IMR-90 (cell line): Measurements from ENCODE around the gene ARHGAP8. TPM values are rescaled to one million over a fixed set of nuclear protein-coding genes. Genes with fewer than 3 reads are reported as not detected.

Experiments used
- ATAC-seq: fragments of 200-7000 bp; cut with Tn5 transposase; 2 replicates; pipeline ENCODE4 v1.9.1; 2020; ENCODE audit warnings: low read depth, mild to moderate bottlenecking, moderate library complexity
- BruUV-seq: library from RNA; stranded (reverse); fragments of 400-500 nt; replicated peaks from 2 replicates; lab custom pipeline; 2021; lab: Mats Ljungman, UMichigan
- CTCF ChIA-PET: fragments of 300-600 bp; formaldehyde crosslinking; extraction: SDS; loops from one replicate; lab custom pipeline; 2021; ENCODE audit warnings: antibody characterized with exemption; lab: Yijun Ruan, JAX
- POLR2A ChIA-PET: fragments of 300-600 bp; sonication (Branson Sonifier 250); formaldehyde crosslinking; loops from one replicate; lab custom pipeline; 2022; ENCODE audit warnings: antibody characterized with exemption; ENCODE audit not compliant: unreplicated experiment; lab: Charles Lee
- DNase-seq: peaks from one replicate; pipeline ENCODE4 v3.0.0; 2013
- H2AFZ ChIP-seq: replicated peaks from 2 replicates; pipeline ENCODE3; 2013; ENCODE audit warnings: low read length, mild to moderate bottlenecking; ENCODE audit not compliant: poor library complexity
- H2AK5ac ChIP-seq: 2 replicates; pipeline ENCODE4 v1.6.1; 2013; ENCODE audit warnings: low read depth, low read length, inconsistent platforms
- H2AK9ac ChIP-seq: replicated peaks from 2 replicates; pipeline ENCODE3; 2013; ENCODE audit warnings: mild to moderate bottlenecking, low read depth, low read length, moderate library complexity; ENCODE audit not compliant: poor library complexity
- H2BK120ac ChIP-seq: 2 replicates; pipeline ENCODE4 v1.6.1; 2013; ENCODE audit warnings: low read depth, low read length, inconsistent platforms
- H2BK15ac ChIP-seq: 3 replicates; pipeline ENCODE4 v1.6.1; 2013; ENCODE audit warnings: low read depth, low read length, inconsistent platforms
- H2BK20ac ChIP-seq: 2 replicates; pipeline ENCODE4 v1.6.1; 2013; ENCODE audit warnings: low read depth, mild to moderate bottlenecking, inconsistent platforms, low read length, moderate library complexity
- H2BK5ac ChIP-seq: 2 replicates; pipeline ENCODE4 v1.6.1; 2013; ENCODE audit warnings: mild to moderate bottlenecking, low read depth, low read length, inconsistent platforms; ENCODE audit not compliant: poor library complexity, severe bottlenecking
- H3K14ac ChIP-seq: replicated peaks from 2 replicates; pipeline ENCODE4 v1.6.1; 2013; ENCODE audit warnings: low read depth, low read length, inconsistent platforms
- H3K18ac ChIP-seq: 2 replicates; pipeline ENCODE4 v1.6.1; 2013; ENCODE audit warnings: low read depth, low read length, control low read depth
- H3K23ac ChIP-seq: 2 replicates; pipeline ENCODE4 v1.6.1; 2013; ENCODE audit warnings: low read depth, low read length, inconsistent platforms
- H3K27ac ChIP-seq: 2 replicates; pipeline ENCODE4 v1.5.1; 2013; ENCODE audit warnings: mild to moderate bottlenecking, control low read depth, low read length; ENCODE audit not compliant: insufficient read depth
- H3K27me3 ChIP-seq: 2 replicates; pipeline ENCODE4 v1.6.1; 2013; ENCODE audit warnings: low read length; ENCODE audit not compliant: control insufficient read depth, insufficient read depth
- H3K36me3 ChIP-seq: 2 replicates; pipeline ENCODE4 v1.6.1; 2013; ENCODE audit warnings: low read length, mixed read lengths; ENCODE audit not compliant: control insufficient read depth, insufficient read depth
- H3K4ac ChIP-seq: 2 replicates; pipeline ENCODE4 v1.6.1; 2013; ENCODE audit warnings: low read depth, low read length, inconsistent platforms
- H3K4me1 ChIP-seq: 2 replicates; pipeline ENCODE4 v1.6.1; 2013; ENCODE audit warnings: low read length, mixed read lengths; ENCODE audit not compliant: control insufficient read depth, insufficient read depth
- H3K4me2 ChIP-seq: 2 replicates; pipeline ENCODE4 v1.6.1; 2013; ENCODE audit warnings: low read depth, mild to moderate bottlenecking, control low read depth, low read length, moderate library complexity
- H3K4me3 ChIP-seq: 2 replicates; pipeline ENCODE4 v1.5.1; 2013; ENCODE audit warnings: low read depth, mild to moderate bottlenecking, control low read depth, low read length, moderate library complexity; ENCODE audit not compliant: insufficient read depth
- H3K56ac ChIP-seq: 2 replicates; pipeline ENCODE4 v1.6.1; 2013; ENCODE audit warnings: low read length, inconsistent platforms; ENCODE audit not compliant: insufficient read depth; ENCODE audit errors: extremely low read depth
- H3K79me1 ChIP-seq, 2 experiments: 2 replicates each; pipeline ENCODE4 v1.6.1; 2013; ENCODE audit warnings: low read length in 2 of 2, inconsistent platforms in 1 of 2, low read depth in 1 of 2
- H3K9ac ChIP-seq: 2 replicates; pipeline ENCODE4 v1.6.1; 2013; ENCODE audit warnings: low read depth, low read length, control low read depth
- H3K9me1 ChIP-seq: 2 replicates; pipeline ENCODE4 v1.6.1; 2013; ENCODE audit warnings: low read length, inconsistent platforms; ENCODE audit not compliant: insufficient read depth
- H3K9me3 ChIP-seq: 2 replicates; pipeline ENCODE4 v1.6.1; 2013; ENCODE audit warnings: low read length; ENCODE audit not compliant: control insufficient read depth, insufficient read depth
- H4K20me1 ChIP-seq: 2 replicates; pipeline ENCODE4 v1.6.1; 2013; ENCODE audit warnings: low read length, inconsistent platforms; ENCODE audit not compliant: insufficient read depth
- H4K5ac ChIP-seq: 2 replicates; pipeline ENCODE4 v1.6.1; 2013; ENCODE audit warnings: mild to moderate bottlenecking, low read depth, low read length, control low read depth
- H4K8ac ChIP-seq, 2 experiments: 2 replicates each; pipeline ENCODE4 v1.6.1; 2013; ENCODE audit warnings: low read depth in 2 of 2, low read length in 2 of 2, control low read depth in 1 of 2, inconsistent platforms in 1 of 2
- H4K91ac ChIP-seq: 2 replicates; pipeline ENCODE4 v1.6.1; 2013; ENCODE audit warnings: low read depth, low read length, inconsistent platforms; ENCODE audit not compliant: insufficient read depth
- BHLHE40 ChIP-seq: fragments of 150-350 bp; IDR thresholded peaks from 2 replicates; pipeline ENCODE4 v1.6.1; 2016; ENCODE audit warnings: mild to moderate bottlenecking, low read depth, low read length
- CEBPB ChIP-seq: IDR thresholded peaks from 2 replicates; pipeline ENCODE4 v1.6.1; 2012; ENCODE audit warnings: low read depth, low read length, improper control_type of control experiment
- CHD1 ChIP-seq: IDR thresholded peaks from 2 replicates; pipeline ENCODE4 v1.6.1; 2012; ENCODE audit warnings: low read depth, low read length, improper control_type of control experiment
- ELK1 ChIP-seq: fragments of 150-350 bp; IDR thresholded peaks from 2 replicates; pipeline ENCODE4 v1.6.1; 2016; ENCODE audit warnings: low read depth, mild to moderate bottlenecking, low read length, moderate library complexity, borderline replicate concordance
- FOS ChIP-seq: fragments of 150-350 bp; IDR thresholded peaks from 2 replicates; pipeline ENCODE4 v1.6.1; 2016; ENCODE audit warnings: low read depth, low read length
- MAFK ChIP-seq: IDR thresholded peaks from 2 replicates; pipeline ENCODE4 v1.6.1; 2012; ENCODE audit warnings: low read depth, low read length, improper control_type of control experiment
- MAZ ChIP-seq: IDR thresholded peaks from 2 replicates; pipeline ENCODE4 v1.6.1; 2012; ENCODE audit warnings: low read depth, mild to moderate bottlenecking, low read length, improper control_type of control experiment, moderate library complexity, borderline replicate concordance
- MXI1 ChIP-seq: IDR thresholded peaks from 2 replicates; pipeline ENCODE4 v1.6.1; 2012; ENCODE audit warnings: low read depth, mild to moderate bottlenecking, low read length, moderate library complexity, borderline replicate concordance
- NFE2L2 ChIP-seq: fragments of 150-350 bp; IDR thresholded peaks from 2 replicates; pipeline ENCODE4 v1.6.1; 2016; ENCODE audit warnings: low read depth, mild to moderate bottlenecking, low read length
- POLR2A ChIP-seq: IDR thresholded peaks from 2 replicates; pipeline ENCODE4 v1.6.1; 2012; ENCODE audit warnings: mild to moderate bottlenecking, low read depth, low read length
- RAD21 ChIP-seq: IDR thresholded peaks from 2 replicates; pipeline ENCODE4 v1.6.1; 2012; ENCODE audit warnings: low read length, improper control_type of control experiment
- RCOR1 ChIP-seq: IDR thresholded peaks from 2 replicates; pipeline ENCODE4 v1.6.1; 2012; ENCODE audit warnings: mild to moderate bottlenecking, low read length, improper control_type of control experiment; ENCODE audit not compliant: insufficient replicate concordance
- RFX5 ChIP-seq: IDR thresholded peaks from 2 replicates; pipeline ENCODE4 v1.8.0; 2012; ENCODE audit warnings: low read depth, mild to moderate bottlenecking, low read length, moderate library complexity
- SMC3 ChIP-seq: fragments of 150-350 bp; IDR thresholded peaks from 2 replicates; pipeline ENCODE4 v1.6.1; 2016; ENCODE audit warnings: low read depth, mild to moderate bottlenecking, antibody characterized with exemption, low read length, moderate library complexity
- USF2 ChIP-seq: fragments of 150-350 bp; IDR thresholded peaks from 2 replicates; pipeline ENCODE4 v1.6.1; 2017; ENCODE audit warnings: mild to moderate bottlenecking, antibody characterized with exemption, low read length, low read depth
- WGBS, 2 experiments: methylation state at CpG; one replicate each; pipeline versions ENCODE4 v1.1.5 to v1.1.7; 2013; ENCODE audit warnings: missing lambda C conversion rate in 2 of 2; ENCODE audit not compliant: insufficient read length in 1 of 2; ENCODE audit errors: extremely low coverage in 2 of 2; 5-methylcytosine and 5-hydroxymethylcytosine counted together
- dilution Hi-C: fragments of 300-500 bp; cut with HindIII; formaldehyde crosslinking; loops from one replicate; pipeline ENCODE4 v1.14.3; 2018; ENCODE audit warnings: low sequenced_read_pairs; ENCODE audit not compliant: unreplicated experiment
- in situ Hi-C: fragments of 300-500 bp; cut with MboI; formaldehyde crosslinking; loops from 3 replicates; pipeline ENCODE4 v1.14.3; 2019; ENCODE audit warnings: low sequenced_read_pairs, inconsistent platforms, mixed read lengths
- intact Hi-C: fragments of 100-400 bp; cut with micrococcal nuclease; formaldehyde crosslinking; loops from 2 replicates; pipeline ENCODE4 v1.10.0; 2022
- polyA plus RNA-seq, 3 experiments: library from polyadenylated mRNA; depleted of rRNA; stranded (reverse); fragments of >200 nt; gene quantifications; 2 replicates each; pipeline ENCODE4 v1.2.3, GENCODE V29; 2012; ENCODE audit warnings: low replicate concordance in 1 of 3
- total RNA-seq: library from RNA; depleted of rRNA; stranded (reverse); fragments of >200 nt; gene quantifications from 2 replicates; pipeline ENCODE4 v1.2.3, GENCODE V29; 2012

Gene ARHGAP8
- total and polyA plus RNA-seq, 2 of the 4 experiments (the other 2 are of a cell fraction), result 0.18 to 0.21 TPM

- intact Hi-C loops, result no loop called here
- H3K79me1 ChIP-seq, result no peaks in the 10 kb centered on the region
- CTCF ChIA-PET, result interaction anchor here (0.5 kb wide), 1 partner anchor 11 kb away, joined by 3 read pairs; no protein-coding TSS in a partner anchor
- H2AK9ac ChIP-seq, result no peak overlapping the region
- no peaks in the 10 kb centered on the region for H3K9me1 ChIP-seq
- no peak overlapping the region for H4K8ac ChIP-seq
- POLR2A ChIA-PET, result no interaction called here
- no peak overlapping the region for H2BK15ac ChIP-seq
- H2BK5ac ChIP-seq, result no peak overlapping the region
- H3K9ac ChIP-seq, result no peak overlapping the region
- no peak overlapping the region for H3K18ac ChIP-seq
- ATAC-seq, result no peak
- in situ Hi-C loops, result no loop called here
- no peak overlapping the region for H3K4me2 ChIP-seq
- no peak for DNase-seq
- H4K91ac ChIP-seq, result no peak overlapping the region
- no peak overlapping the region for H3K56ac ChIP-seq
- H3K14ac ChIP-seq, result no peak overlapping the region
- WGBS, 2 experiments, result no CpG with 5 or more reads among the region's 13 CpGs
- no peaks in the 10 kb centered on the region for H3K36me3 ChIP-seq
- H3K23ac ChIP-seq, result no peak overlapping the region
- no peak overlapping the region for H3K4me3 ChIP-seq
- H3K4ac ChIP-seq, result no peak overlapping the region
- no peak overlapping the region for H2BK20ac ChIP-seq
- no peak overlapping the region for H2AK5ac ChIP-seq
- H4K5ac ChIP-seq, result no peak overlapping the region
- no peak overlapping the region for H3K27ac ChIP-seq
- no peak overlapping the region for H2BK120ac ChIP-seq
- no TSS peak for BruUV-seq
- H4K20me1 ChIP-seq, result no peaks in the 10 kb centered on the region
- dilution Hi-C loops, result no loop called here
- H2AFZ ChIP-seq, result no peak overlapping the region
- peaks cover 3% of the 10 kb centered on the region; the same call in 1 of the 2 replicates for H3K27me3 ChIP-seq
- H3K4me1 ChIP-seq, result no peaks in the 10 kb centered on the region
- H3K9me3 ChIP-seq, result no peaks in the 10 kb centered on the region
- TF ChIP-seq ELK1, result no peak
- TF ChIP-seq CHD1, result no peak
- TF ChIP-seq POLR2A, result no peak
- TF ChIP-seq MAZ, result no peak
- TF ChIP-seq CEBPB, result no peak
- TF ChIP-seq RFX5, result no peak
- TF ChIP-seq FOS, result no peak
- TF ChIP-seq RAD21, result no peak
- TF ChIP-seq BHLHE40, result no peak
- no peak for TF ChIP-seq MXI1
- TF ChIP-seq NFE2L2, result no peak
- no peak for TF ChIP-seq USF2
- TF ChIP-seq RCOR1, result no peak
- no peak for TF ChIP-seq MAFK
- no peak for TF ChIP-seq SMC3
Observed at GRCh38 chr22:44892243-44892642, 139.9 kb downstream of the ARHGAP8 start.
